Stimulated activated CD4-positive, alpha-beta T cell treated with anti-CD3 and anti-CD28 coated beads, Interleukin-12 subunit alpha, Interleukin-12 subunit beta, amount 100 ng/mL, for 48 hours (primary cell): Measurements from ENCODE around the gene MDFIC.

Source experiments
- DNase-seq, 3 donors: peaks; one replicate each; pipeline ENCODE4 v3.0.0-alpha.2; 2020; ENCODE audit warnings: low read depth in 2 of 3, low spot score in 1 of 3

The MDFIC gene

GRCh38 chr7:114925434-114925833 is 3.5 kb downstream of the MDFIC start:
- no peak for DNase-seq

GRCh38 chr7:114928060-114928459 is 6.2 kb downstream of the MDFIC start:
- DNase-seq, result no peak

GRCh38 chr7:114929570-114929969 is 7.7 kb downstream of the MDFIC start:
- DNase-seq, result no peak

GRCh38 chr7:114930107-114930661 is 8.3 kb downstream of the MDFIC start:
- DNase-seq, result no peak

- DNase-seq, result no peak
These were observed 9.1 kb downstream of the MDFIC start for GRCh38 chr7:114930829-114931655.

- no peak for DNase-seq
These were observed 9.7 kb downstream of the MDFIC start for GRCh38 chr7:114931656-114932011.

GRCh38 chr7:114932991-114933390 is 11.1 kb downstream of the MDFIC start:
- DNase-seq, result no peak

GRCh38 chr7:114933658-114934057 is 11.8 kb downstream of the MDFIC start:
- no peak for DNase-seq

GRCh38 chr7:114934086-114934485 is 12.2 kb downstream of the MDFIC start:
- DNase-seq, result no peak

- no peak for DNase-seq
These were observed 12.8 kb downstream of the MDFIC start for GRCh38 chr7:114934713-114935112.

- no peak for DNase-seq
These were observed 14.6 kb downstream of the MDFIC start for GRCh38 chr7:114936471-114936870.

GRCh38 chr7:114937446-114937845 is 15.6 kb downstream of the MDFIC start:
- DNase-seq, result no peak

- no peak for DNase-seq
These were observed 16.9 kb downstream of the MDFIC start for GRCh38 chr7:114938785-114939184.

GRCh38 chr7:114939484-114940097 is 17.7 kb downstream of the MDFIC start:
- DNase-seq, result no peak

- DNase-seq, result no peak
These were observed 18.3 kb downstream of the MDFIC start for GRCh38 chr7:114940220-114940619.

GRCh38 chr7:114941692-114942091 is 19.8 kb downstream of the MDFIC start:
- DNase-seq, result no peak

- DNase-seq, result no peak
These were observed 20.7 kb downstream of the MDFIC start for GRCh38 chr7:114942446-114943175.

- DNase-seq, result no peak
These were observed 21.6 kb downstream of the MDFIC start for GRCh38 chr7:114943530-114943929.

- DNase-seq, result no peak
These were observed 22.3 kb downstream of the MDFIC start for GRCh38 chr7:114943953-114944744.

GRCh38 chr7:114944745-114945625 is 23.1 kb downstream of the MDFIC start:
- no peak for DNase-seq
